Prostate gland (tissue), 2 donors: ENCODE results near the gene ITGA1.

ENCODE experiments used
- POLR2A ChIP-seq: fragments of 450-650 bp; IDR thresholded peaks from one replicate; pipeline ENCODE4 v1.6.1; 2016; ENCODE audit warnings: antibody characterized with exemption, mild to moderate bottlenecking
- POLR2AphosphoS5 ChIP-seq: sonication (generic); formaldehyde crosslinking; IDR thresholded peaks from one replicate; pipeline ENCODE4 v1.6.1; 2017; ENCODE audit warnings: antibody characterized with exemption
- TF ChIP-seq, protein P1 (sequence below), 4 experiments: fragments of 200-600 bp in 2 of 4; fragments of 450-650 bp in 2 of 4; sonication (generic) in 2 of 4; IDR thresholded peaks; 1 replicate in 3 of 4; 2 replicates in 1 of 4; pipeline ENCODE4 v1.5.1; 2016 to 2019; ENCODE audit warnings: antibody characterized with exemption in 4 of 4, mild to moderate bottlenecking in 2 of 4, moderate library complexity in 2 of 4

- TF ChIP-seq, protein P1, sequence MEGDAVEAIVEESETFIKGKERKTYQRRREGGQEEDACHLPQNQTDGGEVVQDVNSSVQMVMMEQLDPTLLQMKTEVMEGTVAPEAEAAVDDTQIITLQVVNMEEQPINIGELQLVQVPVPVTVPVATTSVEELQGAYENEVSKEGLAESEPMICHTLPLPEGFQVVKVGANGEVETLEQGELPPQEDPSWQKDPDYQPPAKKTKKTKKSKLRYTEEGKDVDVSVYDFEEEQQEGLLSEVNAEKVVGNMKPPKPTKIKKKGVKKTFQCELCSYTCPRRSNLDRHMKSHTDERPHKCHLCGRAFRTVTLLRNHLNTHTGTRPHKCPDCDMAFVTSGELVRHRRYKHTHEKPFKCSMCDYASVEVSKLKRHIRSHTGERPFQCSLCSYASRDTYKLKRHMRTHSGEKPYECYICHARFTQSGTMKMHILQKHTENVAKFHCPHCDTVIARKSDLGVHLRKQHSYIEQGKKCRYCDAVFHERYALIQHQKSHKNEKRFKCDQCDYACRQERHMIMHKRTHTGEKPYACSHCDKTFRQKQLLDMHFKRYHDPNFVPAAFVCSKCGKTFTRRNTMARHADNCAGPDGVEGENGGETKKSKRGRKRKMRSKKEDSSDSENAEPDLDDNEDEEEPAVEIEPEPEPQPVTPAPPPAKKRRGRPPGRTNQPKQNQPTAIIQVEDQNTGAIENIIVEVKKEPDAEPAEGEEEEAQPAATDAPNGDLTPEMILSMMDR (IDR thresholded peaks at IDR 0.05): no peak
- TF ChIP-seq POLR2A (no peak), POLR2AphosphoS5 (no peak)
Observed at GRCh38 chr5:52849544-52849943, 61.8 kb downstream of the ITGA1 start.
